UCSD-AML1 (cell line): Measurements from ENCODE around the gene B4GALNT4.
A peak's percentile ranks its signal among the peaks of the same experiment; 100 is the strongest.
"Not testable (repeated sequence)": the region's sequence is repeated elsewhere in the genome, so short reads cannot be mapped to it uniquely, and the experiment has no call there.

Experiments used
- DNase-seq: peaks from one replicate; lab custom pipeline; 2025; ENCODE audit not compliant: unreplicated experiment; lab: John Stamatoyannopoulos, UW

B4GALNT4 gene

GRCh38 chr11:357582-357981, 11.7 kb upstream of the B4GALNT4 start:
- DNase-seq, result no peak

DNA sequence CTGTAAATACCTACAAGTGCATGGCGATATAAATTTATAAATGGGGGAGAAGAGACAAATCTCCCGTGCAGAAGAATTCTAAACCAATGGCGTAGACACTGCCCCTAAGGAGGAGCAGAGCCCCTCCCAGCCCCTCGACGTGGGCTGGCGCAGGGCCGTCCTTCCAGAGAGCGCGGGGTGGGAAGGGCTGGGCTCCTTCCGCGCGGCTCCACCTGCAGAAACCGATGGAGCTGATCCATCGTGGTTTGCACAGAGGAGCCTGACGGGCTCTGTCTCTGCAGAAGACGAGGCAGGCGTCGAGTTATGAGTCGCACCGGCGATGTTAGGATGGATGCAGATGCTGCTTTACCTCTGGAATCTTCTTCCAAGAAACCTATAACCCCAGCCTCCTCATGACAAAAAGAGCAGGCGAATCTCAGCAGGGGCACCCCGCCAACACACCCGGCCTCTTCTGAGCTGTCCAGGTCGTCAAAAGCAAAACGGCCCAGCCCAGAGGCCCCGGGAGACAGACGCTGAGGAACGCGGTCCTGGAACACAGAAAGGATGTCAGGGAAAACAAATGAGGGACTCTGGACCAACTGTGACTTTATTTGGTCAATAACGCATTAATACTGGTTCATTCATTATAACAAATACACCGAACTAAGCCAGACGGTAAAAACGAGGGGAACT, 11.0 kb upstream of the B4GALNT4 start:
- DNase-seq, result no peak

DNA sequence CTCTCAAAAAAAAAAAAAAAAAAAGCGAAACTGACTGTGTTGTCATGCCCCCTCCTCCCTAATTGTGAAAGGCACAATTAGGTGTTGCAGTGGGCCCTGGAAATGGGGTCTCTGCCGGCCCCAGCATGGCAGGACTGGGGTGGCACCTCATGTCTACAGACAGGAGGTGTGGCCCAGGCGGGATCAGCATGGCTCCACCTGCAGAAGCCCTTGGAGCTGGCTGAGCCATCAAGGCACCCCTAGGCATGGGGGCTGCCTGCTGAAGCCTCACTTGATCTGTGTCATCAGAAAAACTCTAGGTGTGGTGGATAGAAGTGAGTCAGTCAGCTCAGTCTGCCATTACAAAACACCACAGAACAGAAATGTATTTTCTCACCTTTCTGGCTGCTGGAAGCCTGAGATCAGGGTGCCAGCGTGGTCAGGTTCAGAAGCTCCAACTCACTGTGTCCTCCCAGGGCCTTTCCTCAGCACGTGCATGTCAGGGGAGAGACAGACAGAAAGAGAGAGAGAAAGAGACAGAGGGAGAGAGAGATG, 10.1 kb upstream of the B4GALNT4 start:
- DNase-seq, result no peak

- no peak for DNase-seq
These were observed 8.7 kb upstream of the B4GALNT4 start for GRCh38 chr11:360326-361280.

- DNase-seq, result no peak
These were observed 6.5 kb upstream of the B4GALNT4 start for GRCh38 chr11:362642-363442.

DNA sequence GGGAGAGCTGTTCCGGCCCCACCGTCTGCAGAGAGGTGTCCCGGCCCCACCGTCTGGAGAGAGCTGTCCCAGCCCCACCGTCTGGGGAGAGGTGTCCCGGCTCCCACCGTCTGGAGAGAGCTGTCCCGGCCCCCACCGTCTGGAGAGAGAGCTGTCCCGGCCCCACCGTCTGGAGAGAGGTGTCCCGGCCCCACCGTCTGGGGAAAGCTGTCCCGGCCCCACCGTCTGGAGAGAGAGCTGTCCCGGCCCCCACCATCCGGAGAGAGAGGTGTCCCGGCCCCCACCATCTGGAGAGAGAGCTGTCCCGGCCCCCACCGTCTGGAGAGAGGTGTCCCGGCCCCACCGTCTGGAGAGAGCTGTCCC, 5.9 kb upstream of the B4GALNT4 start:
- not testable (repeated sequence) for DNase-seq

- DNase-seq, result no peak
These were observed 5.1 kb upstream of the B4GALNT4 start for GRCh38 chr11:363948-364761.

DNA sequence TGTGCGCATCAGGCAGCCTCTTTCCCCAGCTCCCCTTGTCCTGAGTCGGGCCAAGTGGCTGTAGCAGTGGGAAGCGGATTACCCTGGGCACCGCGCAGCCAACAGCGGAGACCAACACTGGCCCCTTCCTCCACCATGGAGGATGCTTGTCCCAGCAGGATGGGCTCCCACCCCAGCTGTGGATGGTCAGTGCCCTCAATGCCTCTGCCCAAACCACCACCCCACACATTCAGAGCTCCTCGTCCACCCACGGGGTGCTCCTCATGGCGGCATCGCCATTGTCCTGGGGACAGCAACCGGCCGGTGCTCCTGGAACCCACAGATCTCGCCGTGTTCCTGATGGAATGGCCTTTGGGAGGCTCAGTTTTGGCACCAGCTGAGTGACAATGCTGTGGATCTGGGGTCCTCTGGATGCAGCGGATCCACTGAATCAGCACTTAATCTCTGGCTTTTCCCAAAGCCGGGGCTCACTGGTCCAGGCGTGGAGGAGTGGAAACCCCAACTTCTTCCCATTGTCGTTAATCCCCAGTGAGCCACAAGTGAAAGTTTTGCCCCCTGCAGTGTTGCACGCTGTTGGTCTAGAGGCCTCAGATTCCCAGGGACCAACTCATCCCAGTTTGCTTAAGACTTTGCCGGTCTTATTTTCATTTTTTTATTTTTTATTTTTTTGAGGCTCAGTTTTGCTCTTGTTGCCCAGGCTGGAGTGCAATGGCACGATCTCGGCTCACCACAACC, 4.1 kb upstream of the B4GALNT4 start:
- no peak for DNase-seq

- no peak for DNase-seq
These were observed 3.5 kb upstream of the B4GALNT4 start for GRCh38 chr11:365831-366230.

DNA sequence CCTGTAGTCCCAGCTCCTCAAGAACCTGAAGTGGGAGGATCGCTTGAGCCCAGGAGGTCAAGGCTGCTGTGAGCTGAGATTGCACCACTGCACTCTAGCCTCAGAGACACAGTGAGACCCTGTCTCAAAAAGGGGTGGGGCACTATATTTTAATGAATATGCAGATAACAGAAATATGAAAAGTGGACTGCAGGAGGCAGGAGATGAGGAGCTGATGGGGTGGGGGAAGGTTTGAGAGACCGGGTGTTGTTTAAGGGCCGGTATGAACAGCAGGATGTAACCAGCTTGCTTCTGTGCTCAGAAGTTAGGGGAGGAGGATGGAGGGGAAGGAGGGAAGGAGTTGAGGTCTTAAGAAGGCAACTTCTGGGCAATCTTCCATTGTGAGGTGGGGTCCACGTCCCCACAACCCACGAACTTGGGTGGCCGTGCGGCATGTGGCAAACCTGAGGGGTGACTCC, 1.3 kb upstream of the B4GALNT4 start:
- DNase-seq, result no peak

- DNase-seq, result no peak
These were observed 624 bp upstream of the B4GALNT4 start for GRCh38 chr11:368414-369335.

GRCh38 chr11:370070-370941, 1.0 kb downstream of the B4GALNT4 start:
- DNase-seq, result no peak

DNA sequence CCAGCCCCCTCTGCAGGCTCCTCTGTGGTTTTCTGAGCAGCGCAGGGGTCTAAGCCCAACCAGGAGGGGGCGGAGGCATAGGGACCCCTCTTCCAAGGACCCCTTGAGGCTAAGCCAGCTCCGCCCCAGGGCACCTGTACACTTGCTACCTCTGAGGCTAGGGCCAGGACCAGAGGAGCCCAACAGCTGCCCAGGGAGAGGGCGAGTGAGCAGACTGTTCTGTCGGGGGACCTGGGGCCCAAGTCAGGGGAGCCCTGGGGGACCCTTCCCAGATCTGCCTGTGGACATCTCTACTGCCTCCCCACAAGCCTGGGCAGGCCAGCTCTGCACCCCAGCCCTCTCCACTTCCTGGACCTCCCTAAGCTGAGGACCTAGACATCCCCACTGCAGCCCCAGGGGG, 1.8 kb downstream of the B4GALNT4 start:
- DNase-seq, result no peak

- peak; percentile 28 for DNase-seq
These were observed 2.7 kb downstream of the B4GALNT4 start for GRCh38 chr11:371716-372590.

GRCh38 chr11:372809-373715, 3.8 kb downstream of the B4GALNT4 start:
- DNase-seq, result no peak
